ENCODE data around the gene TTLL1.

The TTLL1 gene

DNA sequence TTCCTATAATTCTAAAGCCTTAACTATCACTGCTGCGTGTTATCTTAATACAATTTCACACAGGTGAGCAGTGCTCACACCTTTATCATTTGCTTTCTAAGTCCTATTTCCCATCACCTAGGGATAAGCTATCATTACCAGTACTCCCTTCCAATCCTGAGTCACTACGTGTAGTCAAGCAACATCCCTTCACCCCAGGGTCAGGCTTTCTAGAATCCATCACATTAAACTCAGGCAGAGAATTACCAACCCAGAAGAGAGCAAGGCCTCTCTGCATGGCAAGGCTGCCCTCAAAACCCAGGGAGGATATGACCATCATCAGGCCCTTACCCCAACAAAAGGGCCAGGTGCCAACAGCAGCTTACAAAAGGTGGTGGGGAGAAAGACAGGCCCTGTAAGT is 84.1 kb downstream of the TTLL1 start:
- peaks cover 100% of the 10 kb centered on the region for H3K79me2 ChIP-seq (ENCODE audit: control insufficient read depth, low read length)
- no peaks in the 10 kb centered on the region for H3F3A ChIP-seq (ENCODE audit: control insufficient read depth, insufficient read depth)
- H3K9me2 ChIP-seq (replicated peaks; ENCODE audit: control insufficient read depth, low read length), result no peaks in the 10 kb centered on the region
- peaks cover 4% of the 10 kb centered on the region; the same call in 1 of the 2 replicates for H3K36me3 ChIP-seq (ENCODE audit: control insufficient read depth, low read length)
- peaks cover 16% of the 10 kb centered on the region; the same call in 1 of the 2 replicates for H4K20me1 ChIP-seq (ENCODE audit: control insufficient read depth, insufficient read depth, low read depth, low read length)
- H3K4me1 ChIP-seq (ENCODE audit: control insufficient read depth, low read length), result peaks cover 23% of the 10 kb centered on the region
- H3K27ac ChIP-seq (ENCODE audit: low read depth, low read length), result no peak overlapping the region
- no peak overlapping the region for H3K4me3 ChIP-seq (ENCODE audit: low read length)
- no peaks in the 10 kb centered on the region for H3K27me3 ChIP-seq (ENCODE audit: control insufficient read depth, low read length)
- TF ChIP-seq EZH2phosphoT487 (IDR thresholded peaks at IDR 0.05; ENCODE audit: borderline replicate concordance, low read length), result no peak
- TF ChIP-seq CTCF (IDR thresholded peaks at IDR 0.05; ENCODE audit: low read depth, low read length, poor library complexity, severe bottlenecking), result no peak
- H3K9me3 ChIP-seq (ENCODE audit: control insufficient read depth, insufficient read depth, low read length), result no peaks in the 10 kb centered on the region
- H3K4me2 ChIP-seq (ENCODE audit: low read length), result no peak overlapping the region

DNA sequence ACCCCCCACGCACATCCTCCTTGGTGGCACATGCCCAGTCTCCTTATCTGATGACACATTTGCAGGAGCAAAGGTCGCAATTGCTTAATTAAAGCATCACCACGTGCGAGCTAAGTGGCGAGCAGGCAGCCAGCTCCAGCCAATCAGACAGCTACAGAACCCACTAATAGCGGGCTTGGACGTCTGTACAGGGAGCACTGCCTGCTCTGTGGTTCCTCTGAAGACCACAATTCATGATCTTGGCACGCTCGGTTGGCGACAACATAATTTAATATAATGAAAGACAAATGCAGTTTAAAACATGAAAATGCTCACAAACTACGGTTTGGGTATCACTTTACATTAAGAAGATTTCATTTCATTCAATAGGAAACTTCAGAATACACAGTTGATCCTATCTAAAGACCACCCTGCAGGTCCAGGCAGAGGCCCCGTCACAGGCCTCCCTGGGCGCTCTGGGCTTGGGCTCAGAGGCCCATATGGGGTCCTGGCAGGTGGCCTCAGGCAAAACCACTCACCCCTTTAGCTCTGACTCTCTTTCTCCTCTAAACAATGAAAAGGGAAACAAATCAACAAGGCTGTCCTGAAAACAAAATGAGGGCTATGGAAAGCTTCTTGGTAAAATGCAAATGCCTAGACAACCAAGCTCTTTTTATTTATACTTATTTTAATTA is 84.7 kb downstream of the TTLL1 start:
- Histone ChIP-seq H4K20me1 (ENCODE audit: control insufficient read depth, insufficient read depth, low read depth, low read length) (peaks cover 16% of the 10 kb centered on the region; the same call in 1 of the 2 replicates), H3K4me3 (ENCODE audit: low read length) (no peak overlapping the region), H3K9me2 (replicated peaks; ENCODE audit: control insufficient read depth, low read length) (no peaks in the 10 kb centered on the region), H3K4me2 (ENCODE audit: low read length) (no peak overlapping the region), H3K27ac (ENCODE audit: low read depth, low read length) (no peak overlapping the region), H3K36me3 (ENCODE audit: control insufficient read depth, low read length) (peaks cover 3% of the 10 kb centered on the region; the same call in 1 of the 2 replicates), H3K9me3 (ENCODE audit: control insufficient read depth, insufficient read depth, low read length) (no peaks in the 10 kb centered on the region), H3F3A (ENCODE audit: control insufficient read depth, insufficient read depth) (no peaks in the 10 kb centered on the region), H3K27me3 (ENCODE audit: control insufficient read depth, low read length) (no peaks in the 10 kb centered on the region), H3K79me2 (ENCODE audit: control insufficient read depth, low read length) (peaks cover 100% of the 10 kb centered on the region), H3K4me1 (ENCODE audit: control insufficient read depth, low read length) (peaks cover 22% of the 10 kb centered on the region)
- TF ChIP-seq EZH2phosphoT487 (IDR thresholded peaks at IDR 0.05; ENCODE audit: borderline replicate concordance, low read length) (no peak), CTCF (IDR thresholded peaks at IDR 0.05; ENCODE audit: low read depth, low read length, poor library complexity, severe bottlenecking) (no peak)

GRCh38 chr22:43002202-43002586 is 87.0 kb downstream of the TTLL1 start:
- Histone ChIP-seq H3K4me3 (ENCODE audit: low read length) (no peak overlapping the region), H3K4me2 (ENCODE audit: low read length) (no peak overlapping the region), H3K9me3 (ENCODE audit: control insufficient read depth, insufficient read depth, low read length) (no peaks in the 10 kb centered on the region), H4K20me1 (ENCODE audit: control insufficient read depth, insufficient read depth, low read depth, low read length) (peaks cover 14% of the 10 kb centered on the region; the same call in 1 of the 2 replicates), H3K79me2 (ENCODE audit: control insufficient read depth, low read length) (peaks cover 98% of the 10 kb centered on the region), H3K27ac (ENCODE audit: low read depth, low read length) (no peak overlapping the region), H3K27me3 (ENCODE audit: control insufficient read depth, low read length) (no peaks in the 10 kb centered on the region), H3K9me2 (replicated peaks; ENCODE audit: control insufficient read depth, low read length) (no peaks in the 10 kb centered on the region), H3K4me1 (ENCODE audit: control insufficient read depth, low read length) (peaks cover 14% of the 10 kb centered on the region), H3K36me3 (ENCODE audit: control insufficient read depth, low read length) (no peaks in the 10 kb centered on the region), H3F3A (ENCODE audit: control insufficient read depth, insufficient read depth) (no peaks in the 10 kb centered on the region)
- TF ChIP-seq EZH2phosphoT487 (IDR thresholded peaks at IDR 0.05; ENCODE audit: borderline replicate concordance, low read length) (no peak), CTCF (IDR thresholded peaks at IDR 0.05; ENCODE audit: low read depth, low read length, poor library complexity, severe bottlenecking) (no peak)

Data from DOHH2 (cell line).